ENCODE data around the gene ACOT7. TPM values are rescaled to one million over a fixed set of nuclear protein-coding genes. Genes with fewer than 3 reads are reported as not detected.

Gene ACOT7
- total and polyA plus RNA-seq, 2 donors = 14.2 to 22.2 TPM

- H3K27me3 ChIP-seq (ENCODE audit: control insufficient read depth in 2 of 2, insufficient read depth in 1 of 2, low read length in 1 of 2) = no peaks in the 10 kb centered on the region
- 90% methylated on average over 14 of the region's 14 CpGs for WGBS
- peaks cover 3 to 17% of the 10 kb centered on the region in 2 donors for H3K4me1 ChIP-seq (ENCODE audit: control insufficient read depth in 2 of 2, insufficient read depth in 2 of 2, low read length in 2 of 2)
- H3K27ac ChIP-seq (ENCODE audit: low read depth in 1 of 2, low read length in 1 of 2) = no peak overlapping the region
- no peak for DNase-seq (ENCODE audit: low read depth in 6 of 9, low spot score in 9 of 9)
- peaks cover 0 to 4% of the 10 kb centered on the region in 2 donors for H3K36me3 ChIP-seq (ENCODE audit: control insufficient read depth in 2 of 2, insufficient read depth in 2 of 2, low read length in 1 of 2)
- H3K9me3 ChIP-seq (ENCODE audit: control insufficient read depth in 2 of 2, insufficient read depth in 1 of 2, low read length in 1 of 2) = peaks cover 0 to 1% of the 10 kb centered on the region in 2 donors
- no peak overlapping the region for H3K4me3 ChIP-seq (ENCODE audit: low read length in 2 of 2)
These were observed 48.1 kb downstream of the ACOT7 start for GRCh38 chr1:6345460-6345859.

GRCh38 chr1:6345009-6345408 lies 48.6 kb downstream of the ACOT7 start:
- peaks cover 0 to 1% of the 10 kb centered on the region in 2 donors for H3K9me3 ChIP-seq (ENCODE audit: control insufficient read depth in 2 of 2, insufficient read depth in 1 of 2, low read length in 1 of 2)
- H3K27ac ChIP-seq (ENCODE audit: low read depth in 1 of 2, low read length in 1 of 2) = no peak overlapping the region
- no peak overlapping the region for H3K4me3 ChIP-seq (ENCODE audit: low read length in 2 of 2)
- no peak for DNase-seq (ENCODE audit: low read depth in 6 of 9, low spot score in 9 of 9)
- no peaks in the 10 kb centered on the region for H3K27me3 ChIP-seq (ENCODE audit: control insufficient read depth in 2 of 2, insufficient read depth in 1 of 2, low read length in 1 of 2)
- peaks cover 3 to 17% of the 10 kb centered on the region in 2 donors for H3K4me1 ChIP-seq (ENCODE audit: control insufficient read depth in 2 of 2, insufficient read depth in 2 of 2, low read length in 2 of 2)
- WGBS = 86% methylated on average over 7 of the region's 7 CpGs
- H3K36me3 ChIP-seq (ENCODE audit: control insufficient read depth in 2 of 2, insufficient read depth in 2 of 2, low read length in 1 of 2) = peaks cover 0 to 4% of the 10 kb centered on the region in 2 donors

GRCh38 chr1:6343506-6344405 lies 49.8 kb downstream of the ACOT7 start:
- peaks cover 0 to 1% of the 10 kb centered on the region in 2 donors for H3K9me3 ChIP-seq (ENCODE audit: control insufficient read depth in 2 of 2, insufficient read depth in 1 of 2, low read length in 1 of 2)
- no peak overlapping the region for H3K27ac ChIP-seq (ENCODE audit: low read depth in 1 of 2, low read length in 1 of 2)
- peak in 6 of 9 donors; percentile 29 to 78 (median 64) for DNase-seq (ENCODE audit: low read depth in 6 of 9, low spot score in 9 of 9)
- WGBS = 85% methylated on average over 17 of the region's 17 CpGs
- H3K36me3 ChIP-seq (ENCODE audit: control insufficient read depth in 2 of 2, insufficient read depth in 2 of 2, low read length in 1 of 2) = peaks cover 0 to 3% of the 10 kb centered on the region in 2 donors
- H3K4me1 ChIP-seq (ENCODE audit: control insufficient read depth in 2 of 2, insufficient read depth in 2 of 2, low read length in 2 of 2) = peaks cover 3 to 9% of the 10 kb centered on the region in 2 donors
- H3K27me3 ChIP-seq (ENCODE audit: control insufficient read depth in 2 of 2, insufficient read depth in 1 of 2, low read length in 1 of 2) = no peaks in the 10 kb centered on the region
- H3K4me3 ChIP-seq (ENCODE audit: low read length in 2 of 2) = no peak overlapping the region

- Histone ChIP-seq H3K9me3 (ENCODE audit: control insufficient read depth in 2 of 2, insufficient read depth in 1 of 2, low read length in 1 of 2) (peaks cover 0 to 1% of the 10 kb centered on the region in 2 donors), H3K27me3 (ENCODE audit: control insufficient read depth in 2 of 2, insufficient read depth in 1 of 2, low read length in 1 of 2) (no peaks in the 10 kb centered on the region), H3K36me3 (ENCODE audit: control insufficient read depth in 2 of 2, insufficient read depth in 2 of 2, low read length in 1 of 2) (peaks cover 0 to 10% of the 10 kb centered on the region in 2 donors), H3K4me1 (ENCODE audit: control insufficient read depth in 2 of 2, insufficient read depth in 2 of 2, low read length in 2 of 2) (no peaks in the 10 kb centered on the region), H3K27ac (ENCODE audit: low read depth in 1 of 2, low read length in 1 of 2) (no peak overlapping the region), H3K4me3 (ENCODE audit: low read length in 2 of 2) (no peak overlapping the region)
- 92% methylated on average over 9 of the region's 9 CpGs for WGBS
- no peak for DNase-seq (ENCODE audit: low read depth in 6 of 9, low spot score in 9 of 9)
These were observed 51.5 kb downstream of the ACOT7 start for GRCh38 chr1:6342056-6342455.

GRCh38 chr1:6338695-6339094 lies 54.9 kb downstream of the ACOT7 start:
- H3K36me3 ChIP-seq (ENCODE audit: control insufficient read depth in 2 of 2, insufficient read depth in 2 of 2, low read length in 1 of 2) = peaks cover 0 to 24% of the 10 kb centered on the region in 2 donors
- no peaks in the 10 kb centered on the region for H3K4me1 ChIP-seq (ENCODE audit: control insufficient read depth in 2 of 2, insufficient read depth in 2 of 2, low read length in 2 of 2)
- no peak overlapping the region for H3K4me3 ChIP-seq (ENCODE audit: low read length in 2 of 2)
- H3K27me3 ChIP-seq (ENCODE audit: control insufficient read depth in 2 of 2, insufficient read depth in 1 of 2, low read length in 1 of 2) = no peaks in the 10 kb centered on the region
- DNase-seq (ENCODE audit: low read depth in 6 of 9, low spot score in 9 of 9) = no peak
- H3K27ac ChIP-seq (ENCODE audit: low read depth in 1 of 2, low read length in 1 of 2) = no peak overlapping the region
- 87% methylated on average over 7 of the region's 7 CpGs for WGBS
- no peaks in the 10 kb centered on the region for H3K9me3 ChIP-seq (ENCODE audit: control insufficient read depth in 2 of 2, insufficient read depth in 1 of 2, low read length in 1 of 2)

- H3K36me3 ChIP-seq (ENCODE audit: control insufficient read depth in 2 of 2, insufficient read depth in 2 of 2, low read length in 1 of 2) = peaks cover 1 to 31% of the 10 kb centered on the region in 2 donors
- H3K27ac ChIP-seq (ENCODE audit: low read depth in 1 of 2, low read length in 1 of 2) = no peak overlapping the region
- H3K4me1 ChIP-seq (ENCODE audit: control insufficient read depth in 2 of 2, insufficient read depth in 2 of 2, low read length in 2 of 2) = no peaks in the 10 kb centered on the region
- no peak overlapping the region for H3K4me3 ChIP-seq (ENCODE audit: low read length in 2 of 2)
- H3K9me3 ChIP-seq (ENCODE audit: control insufficient read depth in 2 of 2, insufficient read depth in 1 of 2, low read length in 1 of 2) = no peaks in the 10 kb centered on the region
- no peaks in the 10 kb centered on the region for H3K27me3 ChIP-seq (ENCODE audit: control insufficient read depth in 2 of 2, insufficient read depth in 1 of 2, low read length in 1 of 2)
- 97% methylated on average over 22 of the region's 22 CpGs for WGBS
- DNase-seq (ENCODE audit: low read depth in 6 of 9, low spot score in 9 of 9) = no peak
These were observed 56.6 kb downstream of the ACOT7 start for GRCh38 chr1:6336776-6337622.

GRCh38 chr1:6334261-6334993 lies 59.1 kb downstream of the ACOT7 start:
- Histone ChIP-seq H3K9me3 (ENCODE audit: control insufficient read depth in 2 of 2, insufficient read depth in 1 of 2, low read length in 1 of 2) (no peaks in the 10 kb centered on the region), H3K4me1 (ENCODE audit: control insufficient read depth in 2 of 2, insufficient read depth in 2 of 2, low read length in 2 of 2) (no peaks in the 10 kb centered on the region), H3K27ac (ENCODE audit: low read depth in 1 of 2, low read length in 1 of 2) (no peak overlapping the region), H3K36me3 (ENCODE audit: control insufficient read depth in 2 of 2, insufficient read depth in 2 of 2, low read length in 1 of 2) (peaks cover 3 to 41% of the 10 kb centered on the region in 2 donors), H3K27me3 (ENCODE audit: control insufficient read depth in 2 of 2, insufficient read depth in 1 of 2, low read length in 1 of 2) (no peaks in the 10 kb centered on the region), H3K4me3 (ENCODE audit: low read length in 2 of 2) (no peak overlapping the region)
- DNase-seq (ENCODE audit: low read depth in 6 of 9, low spot score in 9 of 9) = no peak
- WGBS = 94% methylated on average over 14 of the region's 14 CpGs

- Histone ChIP-seq H3K4me3 (ENCODE audit: low read length in 2 of 2) (no peak overlapping the region), H3K36me3 (ENCODE audit: control insufficient read depth in 2 of 2, insufficient read depth in 2 of 2, low read length in 1 of 2) (peaks cover 3 to 31% of the 10 kb centered on the region in 2 donors), H3K27ac (ENCODE audit: low read depth in 1 of 2, low read length in 1 of 2) (no peak overlapping the region), H3K9me3 (ENCODE audit: control insufficient read depth in 2 of 2, insufficient read depth in 1 of 2, low read length in 1 of 2) (no peaks in the 10 kb centered on the region), H3K27me3 (ENCODE audit: control insufficient read depth in 2 of 2, insufficient read depth in 1 of 2, low read length in 1 of 2) (no peaks in the 10 kb centered on the region), H3K4me1 (ENCODE audit: control insufficient read depth in 2 of 2, insufficient read depth in 2 of 2, low read length in 2 of 2) (no peaks in the 10 kb centered on the region)
- DNase-seq (ENCODE audit: low read depth in 6 of 9, low spot score in 9 of 9) = no peak
- 98% methylated on average over 10 of the region's 10 CpGs for WGBS
These were observed 60.7 kb downstream of the ACOT7 start for GRCh38 chr1:6332821-6333220.
